ENCODE measurements around the gene LTB. TPM values are rescaled to one million over a fixed set of nuclear protein-coding genes. Genes with fewer than 3 reads are reported as not detected.

LTB gene
- total and polyA plus RNA-seq, 9 of the 15 experiments (the other 6 are each of a cell fraction or from before 2014, with no cell fraction given) = 0.07 to 0.51 TPM; not detected in 7

DNA sequence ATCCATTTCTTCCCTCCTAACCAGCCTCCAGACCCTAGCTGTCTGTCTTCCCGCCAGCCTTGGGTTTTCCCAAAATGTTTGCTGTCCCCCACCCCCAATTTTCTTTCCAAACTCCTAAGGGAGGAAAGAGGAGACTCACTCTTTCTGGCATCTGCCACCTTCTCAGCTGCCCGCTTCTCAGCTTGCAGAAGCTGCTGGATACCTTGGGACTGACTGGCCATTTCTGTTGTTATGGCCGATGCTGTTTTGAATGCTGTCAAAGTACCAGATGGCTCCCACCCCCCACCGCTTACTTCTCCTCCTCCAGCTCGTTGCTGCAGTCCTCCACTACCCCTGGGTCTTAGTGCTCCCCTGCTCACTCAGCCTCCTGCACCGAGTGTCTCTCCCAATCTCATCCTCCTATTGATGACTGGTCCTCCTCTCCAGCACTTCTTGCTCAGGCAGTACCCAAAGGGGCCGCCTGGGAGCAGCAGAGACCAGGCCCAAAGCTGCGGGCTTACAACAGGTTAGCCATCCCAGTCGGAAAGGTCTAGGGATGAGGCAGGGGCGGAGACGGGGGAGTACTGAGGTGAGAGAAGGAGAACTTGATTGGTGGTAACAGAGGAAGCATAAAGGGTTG, 35.8 kb downstream of the LTB start, which contains the start of gene ATP6V1G2 (continued):
- TF ChIP-seq, protein P1, sequence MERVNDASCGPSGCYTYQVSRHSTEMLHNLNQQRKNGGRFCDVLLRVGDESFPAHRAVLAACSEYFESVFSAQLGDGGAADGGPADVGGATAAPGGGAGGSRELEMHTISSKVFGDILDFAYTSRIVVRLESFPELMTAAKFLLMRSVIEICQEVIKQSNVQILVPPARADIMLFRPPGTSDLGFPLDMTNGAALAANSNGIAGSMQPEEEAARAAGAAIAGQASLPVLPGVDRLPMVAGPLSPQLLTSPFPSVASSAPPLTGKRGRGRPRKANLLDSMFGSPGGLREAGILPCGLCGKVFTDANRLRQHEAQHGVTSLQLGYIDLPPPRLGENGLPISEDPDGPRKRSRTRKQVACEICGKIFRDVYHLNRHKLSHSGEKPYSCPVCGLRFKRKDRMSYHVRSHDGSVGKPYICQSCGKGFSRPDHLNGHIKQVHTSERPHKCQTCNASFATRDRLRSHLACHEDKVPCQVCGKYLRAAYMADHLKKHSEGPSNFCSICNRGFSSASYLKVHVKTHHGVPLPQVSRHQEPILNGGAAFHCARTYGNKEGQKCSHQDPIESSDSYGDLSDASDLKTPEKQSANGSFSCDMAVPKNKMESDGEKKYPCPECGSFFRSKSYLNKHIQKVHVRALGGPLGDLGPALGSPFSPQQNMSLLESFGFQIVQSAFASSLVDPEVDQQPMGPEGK (CRISPR knock-in tag; IDR thresholded peaks at IDR 0.05; ENCODE audit: borderline replicate concordance) = no peak
- no peak for TF ChIP-seq POLR2AphosphoS5 (IDR thresholded peaks at IDR 0.05; ENCODE audit: control insufficient read depth, insufficient read depth, low read depth, low read length)
- peak; percentile 16; the same call in 1 of the 2 replicates for TF ChIP-seq DNMT1 (IDR thresholded peaks at IDR 0.05)

DNA sequence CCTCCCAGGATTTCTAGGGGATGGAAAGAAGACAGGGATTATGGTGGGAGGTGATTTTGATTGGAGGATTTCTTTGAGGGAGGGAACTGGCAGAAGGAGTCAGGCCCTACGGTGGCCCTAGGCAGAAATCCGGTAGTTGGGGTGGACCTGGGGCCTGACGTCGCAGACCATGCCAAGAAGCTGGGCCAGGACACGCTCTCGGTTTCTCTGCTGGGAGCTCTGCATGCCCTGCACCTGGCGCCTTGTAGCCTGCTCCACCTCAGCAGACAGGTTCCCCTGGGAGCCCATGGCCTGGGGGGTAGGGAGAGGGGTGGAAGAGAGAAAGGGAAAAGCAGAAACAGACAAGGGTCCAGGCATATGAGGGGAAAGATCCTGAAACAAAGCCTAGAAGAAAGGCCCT, 36.9 kb downstream of the LTB start:
- intact Hi-C loops (cut with micrococcal nuclease) (loop anchor here (10.0 kb wide), 1 partner anchor 230 kb away; the partner anchor contains the start of gene VWA7), in situ Hi-C loops (cut with MboI) (loop anchor here (5.0 to 25.0 kb wide), 3 partner anchors 52 to 1417 kb away; partner anchors contain the start of genes BRD2, C6orf47, GPANK1 and HLA-DMA)
- FAIRE-seq (no peak), ATAC-seq (no peak), DNase-seq (ENCODE audit: extremely low read depth in 1 of 4, low spot score in 3 of 4) (no peak)
- Histone ChIP-seq H3K4me1 (replicated peaks in 1 of 2; ENCODE audit: control insufficient read depth in 2 of 2, insufficient read depth in 2 of 2, low read length in 2 of 2) (peaks cover 10 to 13% of the 10 kb centered on the region in 2 experiments; a peak in 4 of 5 replicates), H3K4me2 (ENCODE audit: insufficient read depth, low read length) (no peak overlapping the region), H3K9me3 (replicated peaks; ENCODE audit: control insufficient read depth, insufficient read depth, low read depth, low read length) (no peaks in the 10 kb centered on the region), H3K9ac (ENCODE audit: insufficient read depth in 1 of 2, low read depth in 2 of 2, low read length in 2 of 2) (peak overlapping the region in 1 of 2 experiments; percentile 33; a peak in 2 of 4 replicates), H3K4me3 (no peak overlapping the region), H3K79me2 (ENCODE audit: control insufficient read depth, insufficient read depth, low read length) (peaks cover 54% of the 10 kb centered on the region), H4K20me1 (replicated peaks; ENCODE audit: control insufficient read depth, insufficient read depth, low read length) (peaks cover 7% of the 10 kb centered on the region), H3K27me3 (ENCODE audit: control insufficient read depth in 2 of 2, insufficient read depth in 2 of 2, low read length in 2 of 2) (no peaks in the 10 kb centered on the region), H2AFZ (ENCODE audit: low read depth, low read length) (no peak overlapping the region), H3K9me1 (ENCODE audit: control insufficient read depth, insufficient read depth, low read length) (peaks cover under 1% of the 10 kb centered on the region), H3K27ac (ENCODE audit: extremely low read depth, low read depth, low read length) (no peak overlapping the region), H3K36me3 (ENCODE audit: control insufficient read depth, insufficient read depth, low read length) (peaks cover 28% of the 10 kb centered on the region)
- no TSS peak for BruUV-seq (replicated peaks)
- 38% methylated on average over 7 of the region's 7 CpGs for WGBS (ENCODE audit: insufficient coverage, low coverage, missing lambda C conversion rate)
- CTCF ChIA-PET (ENCODE audit: low intra/inter-chr PET ratio) = no interaction called here
- POLR2A ChIA-PET = interaction anchor here (0.7 to 1.2 kb wide), 3 partner anchors 44 to 76 kb away, joined by 3 read pairs; no protein-coding TSS in a partner anchor
- TF ChIP-seq NFATC3 (IDR thresholded peaks at IDR 0.05) (no peak), SREBF2 (CRISPR knock-in tag; IDR thresholded peaks at IDR 0.05) (no peak), CSDE1 (IDR thresholded peaks at IDR 0.05) (no peak), ZNF696 (CRISPR knock-in tag; conservative IDR thresholded peaks at IDR 0.05) (no peak), SRSF9 (IDR thresholded peaks at IDR 0.05; ENCODE audit: borderline replicate concordance, low read depth, low read length) (no peak), ARNT (IDR thresholded peaks at IDR 0.05) (no peak), E2F3 (CRISPR knock-in tag; IDR thresholded peaks at IDR 0.05) (no peak), ZNF444 (CRISPR knock-in tag; IDR thresholded peaks at IDR 0.05) (no peak), TRIM24 (IDR thresholded peaks at IDR 0.05) (no peak), SIN3B (IDR thresholded peaks at IDR 0.05; ENCODE audit: low read depth) (no peak)
- TF ChIP-seq, protein P2, sequence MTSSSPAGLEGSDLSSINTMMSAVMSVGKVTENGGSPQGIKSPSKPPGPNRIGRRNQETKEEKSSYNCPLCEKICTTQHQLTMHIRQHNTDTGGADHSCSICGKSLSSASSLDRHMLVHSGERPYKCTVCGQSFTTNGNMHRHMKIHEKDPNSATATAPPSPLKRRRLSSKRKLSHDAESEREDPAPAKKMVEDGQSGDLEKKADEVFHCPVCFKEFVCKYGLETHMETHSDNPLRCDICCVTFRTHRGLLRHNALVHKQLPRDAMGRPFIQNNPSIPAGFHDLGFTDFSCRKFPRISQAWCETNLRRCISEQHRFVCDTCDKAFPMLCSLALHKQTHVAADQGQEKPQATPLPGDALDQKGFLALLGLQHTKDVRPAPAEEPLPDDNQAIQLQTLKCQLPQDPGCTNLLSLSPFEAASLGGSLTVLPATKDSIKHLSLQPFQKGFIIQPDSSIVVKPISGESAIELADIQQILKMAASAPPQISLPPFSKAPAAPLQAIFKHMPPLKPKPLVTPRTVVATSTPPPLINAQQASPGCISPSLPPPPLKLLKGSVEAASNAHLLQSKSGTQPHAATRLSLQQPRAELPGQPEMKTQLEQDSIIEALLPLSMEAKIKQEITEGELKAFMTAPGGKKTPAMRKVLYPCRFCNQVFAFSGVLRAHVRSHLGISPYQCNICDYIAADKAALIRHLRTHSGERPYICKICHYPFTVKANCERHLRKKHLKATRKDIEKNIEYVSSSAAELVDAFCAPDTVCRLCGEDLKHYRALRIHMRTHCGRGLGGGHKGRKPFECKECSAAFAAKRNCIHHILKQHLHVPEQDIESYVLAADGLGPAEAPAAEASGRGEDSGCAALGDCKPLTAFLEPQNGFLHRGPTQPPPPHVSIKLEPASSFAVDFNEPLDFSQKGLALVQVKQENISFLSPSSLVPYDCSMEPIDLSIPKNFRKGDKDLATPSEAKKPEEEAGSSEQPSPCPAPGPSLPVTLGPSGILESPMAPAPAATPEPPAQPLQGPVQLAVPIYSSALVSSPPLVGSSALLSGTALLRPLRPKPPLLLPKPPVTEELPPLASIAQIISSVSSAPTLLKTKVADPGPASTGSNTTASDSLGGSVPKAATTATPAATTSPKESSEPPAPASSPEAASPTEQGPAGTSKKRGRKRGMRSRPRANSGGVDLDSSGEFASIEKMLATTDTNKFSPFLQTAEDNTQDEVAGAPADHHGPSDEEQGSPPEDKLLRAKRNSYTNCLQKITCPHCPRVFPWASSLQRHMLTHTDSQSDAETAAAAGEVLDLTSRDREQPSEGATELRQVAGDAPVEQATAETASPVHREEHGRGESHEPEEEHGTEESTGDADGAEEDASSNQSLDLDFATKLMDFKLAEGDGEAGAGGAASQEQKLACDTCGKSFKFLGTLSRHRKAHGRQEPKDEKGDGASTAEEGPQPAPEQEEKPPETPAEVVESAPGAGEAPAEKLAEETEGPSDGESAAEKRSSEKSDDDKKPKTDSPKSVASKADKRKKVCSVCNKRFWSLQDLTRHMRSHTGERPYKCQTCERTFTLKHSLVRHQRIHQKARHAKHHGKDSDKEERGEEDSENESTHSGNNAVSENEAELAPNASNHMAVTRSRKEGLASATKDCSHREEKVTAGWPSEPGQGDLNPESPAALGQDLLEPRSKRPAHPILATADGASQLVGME (CRISPR knock-in tag; IDR thresholded peaks at IDR 0.05) = no peak

All from K562 (cell line).